Measurements from ENCODE around the gene APOC4.
"Not testable (repeated sequence)": the region's sequence is repeated elsewhere in the genome, so short reads cannot be mapped to it uniquely, and the experiment has no call there.

APOC4 gene

DNA sequence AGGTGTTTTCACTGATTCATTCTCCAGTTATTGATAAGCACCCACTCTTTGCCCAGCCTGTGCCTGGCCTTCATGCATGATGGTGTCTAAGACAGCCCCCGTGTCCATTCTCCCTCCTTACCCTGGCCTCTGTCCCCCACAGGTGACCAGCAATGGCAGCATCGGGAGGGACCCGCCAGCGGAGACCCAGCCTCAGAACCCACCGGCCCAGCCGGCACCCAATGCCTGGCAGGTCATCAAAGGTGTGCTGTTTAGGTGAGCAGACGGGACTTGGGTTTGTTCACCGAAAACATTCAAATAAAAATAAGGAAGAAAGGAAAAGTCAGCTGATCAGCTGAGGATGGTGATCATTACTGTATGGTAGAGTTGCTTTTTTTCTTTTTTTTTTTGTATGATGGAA is 19.8 kb downstream of the APOC4 start:
- H3K36me3 Mint-ChIP-seq (ENCODE audit: low read depth), result peaks cover 15% of the 10 kb centered on the region
- ATAC-seq (no peak), DNase-seq (no peak)
- no peaks in the 10 kb centered on the region for H3K9me3 Mint-ChIP-seq
- no peaks in the 10 kb centered on the region for H3K27me3 Mint-ChIP-seq
- H3K4me1 Mint-ChIP-seq, result peaks cover 34% of the 10 kb centered on the region
- no peak overlapping the region for H3K4me3 Mint-ChIP-seq
- peak overlapping the region; percentile 33 for H3K27ac Mint-ChIP-seq

GRCh38 chr19:44968118-44968517 is 26.1 kb downstream of the APOC4 start:
- no peak for DNase-seq
- H3K27me3 Mint-ChIP-seq, result no peaks in the 10 kb centered on the region
- H3K27ac Mint-ChIP-seq, result no peak overlapping the region
- H3K36me3 Mint-ChIP-seq (ENCODE audit: low read depth), result peaks cover 20% of the 10 kb centered on the region
- no peak overlapping the region for H3K4me3 Mint-ChIP-seq
- ATAC-seq, result no peak
- no peaks in the 10 kb centered on the region for H3K9me3 Mint-ChIP-seq
- H3K4me1 Mint-ChIP-seq, result no peaks in the 10 kb centered on the region

- Mint-ChIP-seq H3K4me1 (peaks cover 2% of the 10 kb centered on the region), H3K9me3 (no peaks in the 10 kb centered on the region), H3K27me3 (no peaks in the 10 kb centered on the region), H3K4me3 (no peak overlapping the region), H3K36me3 (ENCODE audit: low read depth) (peaks cover 22% of the 10 kb centered on the region), H3K27ac (no peak overlapping the region)
- DNase-seq, result no peak
- ATAC-seq, result no peak
Observed at GRCh38 chr19:44968670-44969069, 26.6 kb downstream of the APOC4 start.

DNA sequence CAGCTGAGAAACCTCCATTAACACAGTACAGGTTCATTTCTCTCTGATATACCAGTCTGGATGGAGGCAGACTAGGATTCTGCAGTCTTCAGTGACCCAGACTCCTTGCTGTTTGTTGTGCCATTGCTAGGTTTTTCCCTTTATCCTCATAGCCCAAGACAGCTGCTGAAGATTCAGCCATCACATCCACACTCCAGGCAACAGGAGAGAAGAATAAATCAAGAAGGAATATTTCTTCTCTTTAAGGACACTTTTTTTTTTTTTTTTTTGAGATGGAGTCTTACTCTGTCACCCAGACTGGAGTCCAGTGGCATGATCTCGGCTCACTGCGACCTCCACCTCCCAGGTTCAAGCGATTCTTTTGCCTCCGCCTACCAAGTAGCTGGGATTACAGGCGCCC is 27.4 kb downstream of the APOC4 start:
- ATAC-seq, result no peak
- H3K27me3 Mint-ChIP-seq, result no peaks in the 10 kb centered on the region
- H3K36me3 Mint-ChIP-seq (ENCODE audit: low read depth), result peaks cover 19% of the 10 kb centered on the region
- H3K4me1 Mint-ChIP-seq, result peaks cover 2% of the 10 kb centered on the region
- no peak for DNase-seq
- no peaks in the 10 kb centered on the region for H3K9me3 Mint-ChIP-seq
- no peak overlapping the region for H3K27ac Mint-ChIP-seq
- H3K4me3 Mint-ChIP-seq, result no peak overlapping the region

DNA sequence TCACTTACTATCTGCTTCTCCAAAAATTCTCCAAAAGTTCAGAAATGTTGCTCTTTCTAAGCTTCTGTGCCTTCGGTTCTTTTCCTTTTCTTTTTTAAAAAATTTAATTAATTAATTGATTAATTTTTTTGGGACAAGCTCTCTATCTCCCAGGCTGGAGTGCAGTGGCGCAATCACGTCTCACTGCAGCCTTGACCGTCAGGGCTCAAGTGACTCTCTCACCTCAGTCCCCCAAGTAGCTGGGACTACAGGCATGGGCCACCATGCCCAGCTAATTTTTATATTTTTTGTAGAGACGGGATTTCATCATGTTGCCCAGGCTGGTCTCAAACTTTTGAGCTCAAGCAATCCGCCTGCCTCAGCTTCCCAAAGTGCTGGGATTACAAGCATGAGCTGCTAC is 29.4 kb downstream of the APOC4 start:
- H3K9me3 Mint-ChIP-seq, H3K27me3 Mint-ChIP-seq, H3K27ac Mint-ChIP-seq, H3K4me3 Mint-ChIP-seq, H3K4me1 Mint-ChIP-seq, ATAC-seq, DNase-seq: not testable (repeated sequence)
- H3K36me3 Mint-ChIP-seq (ENCODE audit: low read depth), result peaks cover 11% of the 10 kb centered on the region

DNA sequence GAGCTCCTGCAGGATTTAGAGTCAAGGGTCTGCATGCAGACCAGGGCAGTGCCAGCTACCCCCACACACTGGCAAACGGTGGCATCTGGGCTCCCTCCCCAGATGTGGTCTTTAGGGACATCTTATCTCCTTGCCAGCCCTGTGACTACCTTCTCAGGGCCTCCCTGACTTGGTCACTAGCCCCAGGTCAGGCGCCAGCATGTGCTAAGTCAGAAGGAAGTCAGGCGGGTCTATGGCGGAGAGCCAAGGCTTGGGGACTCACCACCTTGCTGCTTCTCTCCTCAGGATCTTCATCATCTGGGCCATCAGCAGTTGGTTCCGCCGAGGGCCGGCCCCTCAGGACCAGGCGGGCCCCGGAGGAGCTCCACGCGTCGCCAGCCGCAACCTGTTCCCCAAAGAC is 30.8 kb downstream of the APOC4 start:
- peaks cover 2% of the 10 kb centered on the region for H3K4me1 Mint-ChIP-seq
- no peak overlapping the region for H3K4me3 Mint-ChIP-seq
- H3K9me3 Mint-ChIP-seq, result no peaks in the 10 kb centered on the region
- ATAC-seq (no peak), DNase-seq (no peak)
- H3K27me3 Mint-ChIP-seq, result no peaks in the 10 kb centered on the region
- peaks cover 18% of the 10 kb centered on the region for H3K36me3 Mint-ChIP-seq (ENCODE audit: low read depth)
- H3K27ac Mint-ChIP-seq, result no peak overlapping the region

DNA sequence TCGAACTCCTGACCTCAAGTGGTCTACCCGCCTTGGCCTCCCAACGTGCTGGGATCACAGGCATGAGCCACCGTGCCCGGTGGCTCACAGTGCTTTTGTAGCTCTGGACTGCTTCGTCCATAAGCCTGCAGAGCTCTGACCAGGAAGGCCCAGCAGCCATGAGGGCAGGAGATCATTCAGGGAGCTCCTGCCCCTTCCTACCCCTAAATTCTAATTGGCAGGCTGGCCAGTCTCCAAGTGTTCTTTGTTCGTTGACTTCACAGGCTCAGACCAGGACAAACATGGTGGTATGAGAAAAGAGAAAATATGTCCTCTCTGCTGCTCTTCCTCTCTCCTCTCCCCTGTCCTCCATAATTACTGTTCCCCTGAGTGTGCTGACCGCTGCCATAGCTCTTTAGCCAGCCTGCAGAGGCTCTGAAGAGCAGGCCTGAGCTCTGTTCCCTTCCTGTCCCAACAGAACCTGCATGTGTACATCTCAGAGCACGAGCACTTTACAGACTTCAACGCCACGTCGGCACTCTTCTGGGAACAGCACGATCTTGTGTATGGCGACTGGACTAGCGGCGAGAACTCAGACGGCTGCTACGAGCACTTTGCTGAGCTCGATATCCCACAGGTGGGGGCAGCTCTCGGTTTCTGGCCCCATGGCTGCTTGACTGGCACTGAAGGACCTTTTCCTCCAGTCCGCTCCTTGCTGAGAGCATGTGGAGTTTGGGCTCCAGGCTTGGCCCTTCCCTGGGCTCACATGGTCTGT is 32.1 kb downstream of the APOC4 start:
- ATAC-seq, result no peak
- H3K27ac Mint-ChIP-seq, result no peak overlapping the region
- H3K4me1 Mint-ChIP-seq, result peaks cover 2% of the 10 kb centered on the region

GRCh38 chr19:44974857-44975256 is 32.8 kb downstream of the APOC4 start:
- ATAC-seq, result no peak
- H3K36me3 Mint-ChIP-seq (ENCODE audit: low read depth), result peaks cover 25% of the 10 kb centered on the region
- H3K27ac Mint-ChIP-seq, result no peak overlapping the region

More for the DNA sequence above, 32.1 kb downstream of the APOC4 start:
- Mint-ChIP-seq H3K9me3 (no peaks in the 10 kb centered on the region), H3K4me3 (no peak overlapping the region), H3K27me3 (no peaks in the 10 kb centered on the region), H3K36me3 (ENCODE audit: low read depth) (peaks cover 21% of the 10 kb centered on the region)
- no peak for DNase-seq

DNA sequence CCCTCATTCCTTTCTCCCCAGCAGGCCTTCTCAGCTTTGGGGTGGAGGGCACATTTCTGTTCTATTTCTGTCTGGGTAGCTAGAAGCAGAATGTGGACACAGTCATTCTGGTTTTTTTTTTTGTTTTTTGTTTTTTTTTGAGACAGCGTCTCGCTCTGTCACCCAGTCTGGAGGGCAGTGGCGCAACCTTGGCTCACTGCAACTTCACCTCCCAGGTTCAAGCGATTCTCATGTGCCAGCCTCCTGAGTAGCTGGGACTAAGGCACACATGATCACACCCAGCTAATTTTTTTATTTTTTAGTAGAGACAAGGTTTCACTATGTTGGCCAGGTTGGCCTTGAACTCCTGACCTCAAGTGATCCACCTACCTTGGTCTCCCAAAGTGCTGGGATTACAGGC is 33.4 kb downstream of the APOC4 start:
- Mint-ChIP-seq H3K4me1 (peaks cover 2% of the 10 kb centered on the region), H3K36me3 (ENCODE audit: low read depth) (peaks cover 27% of the 10 kb centered on the region), H3K9me3 (no peaks in the 10 kb centered on the region), H3K27ac (no peak overlapping the region), H3K27me3 (no peaks in the 10 kb centered on the region), H3K4me3 (no peak overlapping the region)
- DNase-seq (no peak), ATAC-seq (no peak)

More at GRCh38 chr19:44974857-44975256, 32.8 kb downstream of the APOC4 start:
- Mint-ChIP-seq H3K4me3 (no peak overlapping the region), H3K9me3 (no peaks in the 10 kb centered on the region), H3K27me3 (no peaks in the 10 kb centered on the region), H3K4me1 (peaks cover 2% of the 10 kb centered on the region)
- DNase-seq, result no peak

- Mint-ChIP-seq H3K9me3 (no peaks in the 10 kb centered on the region), H3K27ac (no peak overlapping the region), H3K27me3 (no peaks in the 10 kb centered on the region), H3K4me3 (no peak overlapping the region), H3K4me1 (no peaks in the 10 kb centered on the region), H3K36me3 (ENCODE audit: low read depth) (peaks cover 19% of the 10 kb centered on the region)
- no peak for ATAC-seq
- DNase-seq, result no peak
Observed at GRCh38 chr19:44984005-44984404, 42.0 kb downstream of the APOC4 start.

GRCh38 chr19:44985445-44985844 is 43.4 kb downstream of the APOC4 start:
- H3K4me3 Mint-ChIP-seq, result no peak overlapping the region
- ATAC-seq (no peak), DNase-seq (no peak)
- H3K4me1 Mint-ChIP-seq, result no peaks in the 10 kb centered on the region
- H3K27ac Mint-ChIP-seq, result no peak overlapping the region
- H3K9me3 Mint-ChIP-seq, result no peaks in the 10 kb centered on the region
- no peaks in the 10 kb centered on the region for H3K27me3 Mint-ChIP-seq
- H3K36me3 Mint-ChIP-seq (ENCODE audit: low read depth), result peaks cover 10% of the 10 kb centered on the region

DNA sequence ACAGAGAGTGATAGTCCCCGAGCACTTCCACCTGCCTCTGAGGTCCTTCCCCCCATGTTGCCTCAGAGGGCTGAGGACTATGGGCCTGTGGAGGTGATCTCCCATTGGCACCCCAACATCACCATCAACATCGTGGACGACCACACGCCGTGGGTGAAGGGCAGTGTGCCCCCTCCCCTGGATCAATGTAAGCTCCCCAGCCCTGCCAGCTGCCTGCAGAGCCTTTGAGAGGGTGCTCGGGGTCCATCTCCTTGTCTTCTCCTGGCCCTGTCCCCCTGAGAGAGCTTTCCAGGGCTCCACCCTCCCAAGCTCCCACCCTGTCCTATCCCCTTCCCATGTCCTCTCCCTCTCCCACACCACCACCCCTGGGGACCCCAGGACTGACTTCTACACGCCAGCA is 44.4 kb downstream of the APOC4 start:
- ATAC-seq (no peak), DNase-seq (no peak)
- Mint-ChIP-seq H3K27ac (no peak overlapping the region), H3K27me3 (no peaks in the 10 kb centered on the region), H3K4me3 (no peak overlapping the region), H3K36me3 (ENCODE audit: low read depth) (peaks cover 10% of the 10 kb centered on the region), H3K9me3 (no peaks in the 10 kb centered on the region), H3K4me1 (no peaks in the 10 kb centered on the region)

DNA sequence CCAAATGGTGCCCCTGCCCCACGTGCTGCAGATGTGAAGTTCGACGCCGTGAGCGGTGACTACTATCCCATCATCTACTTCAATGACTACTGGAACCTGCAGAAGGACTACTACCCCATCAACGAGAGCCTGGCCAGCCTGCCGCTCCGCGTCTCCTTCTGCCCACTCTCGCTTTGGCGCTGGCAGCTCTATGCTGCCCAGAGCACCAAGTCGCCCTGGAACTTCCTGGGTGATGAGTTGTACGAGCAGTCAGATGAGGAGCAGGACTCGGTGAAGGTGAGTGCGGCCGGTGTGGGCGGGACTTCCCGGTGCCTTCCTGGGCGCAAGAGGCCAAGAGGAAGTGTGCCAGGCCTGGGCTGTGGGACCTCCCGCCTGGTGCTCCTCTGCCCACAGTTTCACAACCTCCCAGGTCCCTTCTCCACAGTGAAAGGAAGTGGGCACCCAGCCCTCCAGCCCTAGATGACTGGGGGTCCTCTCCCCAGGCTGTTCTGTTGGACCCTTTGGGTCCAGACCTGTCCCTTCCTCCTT is 45.2 kb downstream of the APOC4 start:
- Mint-ChIP-seq H3K4me1 (no peaks in the 10 kb centered on the region), H3K27me3 (no peaks in the 10 kb centered on the region), H3K36me3 (ENCODE audit: low read depth) (peaks cover 9% of the 10 kb centered on the region), H3K4me3 (no peak overlapping the region), H3K27ac (no peak overlapping the region), H3K9me3 (no peaks in the 10 kb centered on the region)
- no peak for DNase-seq
- ATAC-seq, result no peak

DNA sequence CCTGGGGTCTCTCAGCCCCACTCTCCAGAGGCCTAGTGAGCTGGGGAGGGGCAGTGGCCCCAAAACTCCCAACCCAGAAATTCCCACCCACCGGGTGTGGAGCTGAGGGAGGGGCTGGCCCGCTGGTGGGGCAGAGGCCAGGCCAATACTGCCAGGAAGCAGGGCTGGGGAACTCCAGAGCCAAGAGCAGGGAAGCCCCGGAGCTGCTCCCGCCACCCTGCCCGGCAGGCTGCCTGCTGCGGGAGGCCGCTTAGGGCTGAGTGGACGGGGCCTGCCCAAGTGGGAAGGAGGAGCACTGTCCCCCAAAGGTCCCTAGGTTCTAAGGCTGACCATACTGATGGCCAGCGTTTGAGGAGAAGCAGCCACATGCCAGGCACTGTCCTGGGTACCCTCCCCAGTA is 46.2 kb downstream of the APOC4 start:
- Mint-ChIP-seq H3K27me3 (no peaks in the 10 kb centered on the region), H3K9me3 (no peaks in the 10 kb centered on the region), H3K36me3 (ENCODE audit: low read depth) (peaks cover 8% of the 10 kb centered on the region), H3K4me3 (no peak overlapping the region), H3K4me1 (no peaks in the 10 kb centered on the region), H3K27ac (no peak overlapping the region)
- no peak for DNase-seq
- no peak for ATAC-seq

DNA sequence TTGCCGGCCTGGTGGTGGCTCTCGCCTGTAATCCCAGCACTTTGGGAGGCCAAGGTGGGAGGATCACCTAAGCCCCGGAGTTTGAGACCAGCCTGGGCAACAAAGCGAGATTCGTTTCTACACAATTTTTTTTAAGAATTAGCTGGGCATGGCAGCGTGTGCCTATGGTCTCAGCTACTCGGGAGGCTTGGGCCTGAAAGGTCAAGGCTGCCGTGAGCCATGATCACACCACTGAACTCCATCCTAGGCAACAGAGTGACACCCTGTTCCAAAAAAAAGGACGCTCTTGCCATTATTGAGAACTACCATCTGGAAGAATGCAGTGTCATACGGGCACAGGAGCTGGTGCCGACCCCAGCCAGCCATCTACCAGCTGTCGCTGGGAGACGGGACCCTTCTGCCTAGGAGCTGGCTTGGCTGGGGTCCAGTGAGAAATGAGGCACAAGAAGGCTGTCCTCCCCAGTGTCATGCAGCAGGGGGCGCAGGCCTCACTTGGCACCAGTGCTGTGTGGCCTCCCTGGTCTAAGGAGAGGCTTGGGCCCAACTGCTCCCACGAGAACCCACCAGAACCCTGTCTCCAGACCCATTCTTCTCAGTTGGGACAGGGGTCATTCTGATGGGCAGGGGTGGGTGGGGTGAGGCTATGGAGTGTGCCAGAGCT is 47.0 kb downstream of the APOC4 start:
- Mint-ChIP-seq H3K4me3 (no peak overlapping the region), H3K27ac (no peak overlapping the region), H3K27me3 (no peaks in the 10 kb centered on the region), H3K9me3 (no peaks in the 10 kb centered on the region), H3K36me3 (ENCODE audit: low read depth) (peaks cover 8% of the 10 kb centered on the region), H3K4me1 (no peaks in the 10 kb centered on the region)
- ATAC-seq (peak; percentile 64), DNase-seq (peak; percentile 67)

All from activated naive CD8-positive, alpha-beta T cell treated with anti-CD3 and anti-CD28 coated beads, Interleukin-2, amount 50 U/mL, for 24 hours (primary cell).